ENCODE measurements around the gene MEP1A.

The MEP1A gene

GRCh38 chr6:46784535-46784934 is 8.7 kb upstream of the MEP1A start:
- no peaks in the 10 kb centered on the region for H3K27me3 ChIP-seq (ENCODE audit: insufficient read depth, low read length, poor library complexity, severe bottlenecking)
- H3K9me3 ChIP-seq (ENCODE audit: insufficient read depth, low read depth, low read length): no peaks in the 10 kb centered on the region
- no peak for TF ChIP-seq CTCF (conservative IDR thresholded peaks at IDR 0.05; ENCODE audit: low read length)
- no peak for TF ChIP-seq EZH2phosphoT487 (IDR thresholded peaks at IDR 0.05; ENCODE audit: borderline replicate concordance)
- H3K79me2 ChIP-seq (ENCODE audit: insufficient read depth, low read length): no peaks in the 10 kb centered on the region
- no peaks in the 10 kb centered on the region for H3K36me3 ChIP-seq (ENCODE audit: insufficient read depth, low read length)
- H3K9ac ChIP-seq (ENCODE audit: low read depth, low read length, poor library complexity, severe bottlenecking): no peak overlapping the region
- H3K4me1 ChIP-seq (ENCODE audit: insufficient read depth, low read length, poor library complexity, severe bottlenecking): no peaks in the 10 kb centered on the region
- H4K20me1 ChIP-seq (ENCODE audit: insufficient read depth, low read length, poor library complexity, severe bottlenecking): no peaks in the 10 kb centered on the region
- H3K4me3 ChIP-seq (ENCODE audit: low read length, poor library complexity, severe bottlenecking): no peak overlapping the region
- no peaks in the 10 kb centered on the region for H3F3A ChIP-seq (ENCODE audit: low read depth)
- H3K4me2 ChIP-seq (ENCODE audit: low read depth, low read length, poor library complexity, severe bottlenecking): no peak overlapping the region
- H2AFZ ChIP-seq (ENCODE audit: low read length): no peak overlapping the region
- H3K9me2 ChIP-seq (replicated peaks; ENCODE audit: low read depth, low read length): no peaks in the 10 kb centered on the region

GRCh38 chr6:46787871-46788540 is 5.2 kb upstream of the MEP1A start:
- H2AFZ ChIP-seq (ENCODE audit: low read length): no peak overlapping the region
- H3K4me2 ChIP-seq (ENCODE audit: low read depth, low read length, poor library complexity, severe bottlenecking): no peak overlapping the region
- no peaks in the 10 kb centered on the region for H3K9me3 ChIP-seq (ENCODE audit: insufficient read depth, low read depth, low read length)
- H3K9ac ChIP-seq (ENCODE audit: low read depth, low read length, poor library complexity, severe bottlenecking): no peak overlapping the region
- no peaks in the 10 kb centered on the region for H3K4me1 ChIP-seq (ENCODE audit: insufficient read depth, low read length, poor library complexity, severe bottlenecking)
- H3K79me2 ChIP-seq (ENCODE audit: insufficient read depth, low read length): no peaks in the 10 kb centered on the region
- TF ChIP-seq EZH2phosphoT487 (IDR thresholded peaks at IDR 0.05; ENCODE audit: borderline replicate concordance): no peak
- TF ChIP-seq CTCF (conservative IDR thresholded peaks at IDR 0.05; ENCODE audit: low read length): no peak
- H3F3A ChIP-seq (ENCODE audit: low read depth): no peaks in the 10 kb centered on the region
- no peaks in the 10 kb centered on the region for H3K36me3 ChIP-seq (ENCODE audit: insufficient read depth, low read length)
- H3K4me3 ChIP-seq (ENCODE audit: low read length, poor library complexity, severe bottlenecking): no peak overlapping the region
- no peaks in the 10 kb centered on the region for H4K20me1 ChIP-seq (ENCODE audit: insufficient read depth, low read length, poor library complexity, severe bottlenecking)
- H3K27me3 ChIP-seq (ENCODE audit: insufficient read depth, low read length, poor library complexity, severe bottlenecking): no peaks in the 10 kb centered on the region
- no peaks in the 10 kb centered on the region for H3K9me2 ChIP-seq (replicated peaks; ENCODE audit: low read depth, low read length)

- Histone ChIP-seq H3K9me3 (ENCODE audit: insufficient read depth, low read depth, low read length) (no peaks in the 10 kb centered on the region), H3K79me2 (ENCODE audit: insufficient read depth, low read length) (no peaks in the 10 kb centered on the region), H3K36me3 (ENCODE audit: insufficient read depth, low read length) (no peaks in the 10 kb centered on the region), H3K4me2 (ENCODE audit: low read depth, low read length, poor library complexity, severe bottlenecking) (no peak overlapping the region), H3K9ac (ENCODE audit: low read depth, low read length, poor library complexity, severe bottlenecking) (no peak overlapping the region), H3K27me3 (ENCODE audit: insufficient read depth, low read length, poor library complexity, severe bottlenecking) (no peaks in the 10 kb centered on the region), H3K4me1 (ENCODE audit: insufficient read depth, low read length, poor library complexity, severe bottlenecking) (no peaks in the 10 kb centered on the region), H2AFZ (ENCODE audit: low read length) (no peak overlapping the region), H3K4me3 (ENCODE audit: low read length, poor library complexity, severe bottlenecking) (no peak overlapping the region), H3F3A (ENCODE audit: low read depth) (no peaks in the 10 kb centered on the region), H3K9me2 (replicated peaks; ENCODE audit: low read depth, low read length) (no peaks in the 10 kb centered on the region), H4K20me1 (ENCODE audit: insufficient read depth, low read length, poor library complexity, severe bottlenecking) (no peaks in the 10 kb centered on the region)
- TF ChIP-seq EZH2phosphoT487 (IDR thresholded peaks at IDR 0.05; ENCODE audit: borderline replicate concordance) (no peak), CTCF (conservative IDR thresholded peaks at IDR 0.05; ENCODE audit: low read length) (no peak)
These were observed 4.4 kb upstream of the MEP1A start for GRCh38 chr6:46788791-46789190.
